Measurements from ENCODE around the gene TLK1.
"Not testable (repeated sequence)": the region's sequence is repeated elsewhere in the genome, so short reads cannot be mapped to it uniquely, and the experiment has no call there.

Gene TLK1

GRCh38 chr2:171169839-171170238 lies 9.1 kb upstream of the TLK1 start:
- DNase-seq (ENCODE audit: low read depth in 2 of 2, low spot score in 1 of 2), result no peak

- DNase-seq (ENCODE audit: low read depth in 2 of 2, low spot score in 1 of 2), result no peak
Measured at GRCh38 chr2:171169333-171169732, 8.6 kb upstream of the TLK1 start.

- no peak for DNase-seq (ENCODE audit: low read depth in 2 of 2, low spot score in 1 of 2)
Measured at GRCh38 chr2:171167352-171167997, 6.8 kb upstream of the TLK1 start.

GRCh38 chr2:171166328-171166983 lies 5.8 kb upstream of the TLK1 start:
- no peak for DNase-seq (ENCODE audit: low read depth in 2 of 2, low spot score in 1 of 2)

GRCh38 chr2:171165967-171166327 lies 5.3 kb upstream of the TLK1 start:
- DNase-seq (ENCODE audit: low read depth in 2 of 2, low spot score in 1 of 2), result no peak

- no peak for DNase-seq (ENCODE audit: low read depth in 2 of 2, low spot score in 1 of 2)
Measured at GRCh38 chr2:171163261-171163660, 2.6 kb upstream of the TLK1 start.

GRCh38 chr2:171162522-171163197 lies 2.0 kb upstream of the TLK1 start:
- DNase-seq (ENCODE audit: low read depth in 2 of 2, low spot score in 1 of 2), result not testable (repeated sequence)

GRCh38 chr2:171160956-171161740 lies 455 bp upstream of the TLK1 start:
- DNase-seq (ENCODE audit: low read depth in 2 of 2, low spot score in 1 of 2), result peak in 1 of 2 donors; percentile 13

GRCh38 chr2:171159372-171160118 lies 1.1 kb downstream of the TLK1 start:
- peak; percentile 5 to 19 for DNase-seq (ENCODE audit: low read depth in 2 of 2, low spot score in 1 of 2)

GRCh38 chr2:171158790-171159371 lies 1.8 kb downstream of the TLK1 start:
- DNase-seq (ENCODE audit: low read depth in 2 of 2, low spot score in 1 of 2), result no peak

GRCh38 chr2:171158036-171158789 lies 2.5 kb downstream of the TLK1 start:
- no peak for DNase-seq (ENCODE audit: low read depth in 2 of 2, low spot score in 1 of 2)

- no peak for DNase-seq (ENCODE audit: low read depth in 2 of 2, low spot score in 1 of 2)
Measured at GRCh38 chr2:171157109-171157500, 3.6 kb downstream of the TLK1 start.

GRCh38 chr2:171154348-171154747 lies 6.3 kb downstream of the TLK1 start:
- DNase-seq (ENCODE audit: low read depth in 2 of 2, low spot score in 1 of 2), result no peak

GRCh38 chr2:171150694-171151285 lies 9.9 kb downstream of the TLK1 start:
- DNase-seq (ENCODE audit: low read depth in 2 of 2, low spot score in 1 of 2), result no peak

- DNase-seq (ENCODE audit: low read depth in 2 of 2, low spot score in 1 of 2), result no peak
Measured at GRCh38 chr2:171149986-171150693, 10.6 kb downstream of the TLK1 start.

- no peak for DNase-seq (ENCODE audit: low read depth in 2 of 2, low spot score in 1 of 2)
Measured at GRCh38 chr2:171149171-171149938, 11.3 kb downstream of the TLK1 start.

- no peak for DNase-seq (ENCODE audit: low read depth in 2 of 2, low spot score in 1 of 2)
Measured at GRCh38 chr2:171147081-171147480, 13.6 kb downstream of the TLK1 start.

GRCh38 chr2:171146633-171147032 lies 14.1 kb downstream of the TLK1 start:
- no peak for DNase-seq (ENCODE audit: low read depth in 2 of 2, low spot score in 1 of 2)

Data from stimulated activated CD8-positive, alpha-beta memory T cell treated with anti-CD3 and anti-CD28 coated beads, Interleukin-4, amount 100 ng/mL, for 4 hours (primary cell).